SK-N-MC (cell line): ENCODE results near the gene AQP1.

ENCODE experiments used
- DNase-seq: peaks from one replicate; pipeline ENCODE4 v3.0.0-alpha.2; 2011; ENCODE audit warnings: low read depth, low spot score
- H3K27ac ChIP-seq: fragments of 200-600 bp; sonication (generic); 2 replicates; pipeline ENCODE4 v1.5.1; 2016; ENCODE audit warnings: mixed run types
- H3K36me3 ChIP-seq: fragments of 200-600 bp; sonication (generic); 2 replicates; pipeline ENCODE4 v1.6.1; 2017; ENCODE audit warnings: antibody characterized with exemption, low read length, mixed read lengths; ENCODE audit not compliant: insufficient read depth
- H3K4me3 ChIP-seq: fragments of 200-600 bp; sonication (generic); 2 replicates; pipeline ENCODE4 v1.5.1; 2016
- H3K9ac ChIP-seq: fragments of 200-600 bp; sonication (generic); 2 replicates; pipeline ENCODE4 v1.8.0; 2017; ENCODE audit warnings: mixed run types, mixed read lengths; ENCODE audit not compliant: insufficient read length
- H3K9me3 ChIP-seq: fragments of 200-600 bp; sonication (generic); 2 replicates; pipeline ENCODE4 v1.6.1; 2017; ENCODE audit warnings: low read depth, mild to moderate bottlenecking, antibody characterized with exemption, low read length, moderate library complexity, mixed read lengths
- EZH2 ChIP-seq: fragments of 200-600 bp; sonication (generic); IDR thresholded peaks from one replicate; pipeline ENCODE4 v1.6.1; 2017; ENCODE audit warnings: antibody characterized with exemption
- FOXP2 ChIP-seq: optimal IDR thresholded peaks from 2 replicates; pipeline ENCODE3; 2011; ENCODE audit warnings: mild to moderate bottlenecking, moderate library complexity; ENCODE audit not compliant: insufficient read depth; ENCODE audit errors: extremely low read length, control extremely low read depth
- POLR2AphosphoS5 ChIP-seq: IDR thresholded peaks from 2 replicates; pipeline ENCODE4 v1.6.1; 2012; ENCODE audit warnings: mild to moderate bottlenecking, low read depth, low read length, borderline replicate concordance

AQP1 gene

DNA sequence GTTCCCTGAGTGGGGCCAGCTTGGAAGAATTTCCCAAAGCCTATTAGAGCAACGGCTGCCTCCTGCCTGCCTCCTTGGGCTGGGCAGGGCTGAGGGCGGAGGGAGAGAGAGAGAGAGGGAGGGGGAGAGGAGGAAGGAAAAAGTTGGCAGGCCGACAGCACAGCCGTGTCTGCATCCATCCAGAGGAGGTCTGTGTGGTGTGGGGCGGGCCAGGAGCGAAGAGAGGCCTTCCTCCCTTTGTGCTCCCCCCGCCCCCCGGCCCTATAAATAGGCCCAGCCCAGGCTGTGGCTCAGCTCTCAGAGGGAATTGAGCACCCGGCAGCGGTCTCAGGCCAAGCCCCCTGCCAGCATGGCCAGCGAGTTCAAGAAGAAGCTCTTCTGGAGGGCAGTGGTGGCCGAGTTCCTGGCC lies at the start of gene AQP1:
Gene AQP1, plus strand, starts transcription at position 293 of the 409 bp plus-strand sequence. Its CDS starts 57 bp downstream, at position 350.
- no peak for DNase-seq
- H3K9me3 ChIP-seq = no peaks in the 10 kb centered on the region
- no peak within 1 kb of the TSS for H3K9ac ChIP-seq
- H3K4me3 ChIP-seq = no peak within 1 kb of the TSS
- H3K27ac ChIP-seq = no peak within 1 kb of the TSS
- H3K36me3 ChIP-seq = no peaks in the 10 kb centered on the region
- TF ChIP-seq POLR2AphosphoS5 = no peak
- no peak for TF ChIP-seq FOXP2
- no peak for TF ChIP-seq EZH2

DNA sequence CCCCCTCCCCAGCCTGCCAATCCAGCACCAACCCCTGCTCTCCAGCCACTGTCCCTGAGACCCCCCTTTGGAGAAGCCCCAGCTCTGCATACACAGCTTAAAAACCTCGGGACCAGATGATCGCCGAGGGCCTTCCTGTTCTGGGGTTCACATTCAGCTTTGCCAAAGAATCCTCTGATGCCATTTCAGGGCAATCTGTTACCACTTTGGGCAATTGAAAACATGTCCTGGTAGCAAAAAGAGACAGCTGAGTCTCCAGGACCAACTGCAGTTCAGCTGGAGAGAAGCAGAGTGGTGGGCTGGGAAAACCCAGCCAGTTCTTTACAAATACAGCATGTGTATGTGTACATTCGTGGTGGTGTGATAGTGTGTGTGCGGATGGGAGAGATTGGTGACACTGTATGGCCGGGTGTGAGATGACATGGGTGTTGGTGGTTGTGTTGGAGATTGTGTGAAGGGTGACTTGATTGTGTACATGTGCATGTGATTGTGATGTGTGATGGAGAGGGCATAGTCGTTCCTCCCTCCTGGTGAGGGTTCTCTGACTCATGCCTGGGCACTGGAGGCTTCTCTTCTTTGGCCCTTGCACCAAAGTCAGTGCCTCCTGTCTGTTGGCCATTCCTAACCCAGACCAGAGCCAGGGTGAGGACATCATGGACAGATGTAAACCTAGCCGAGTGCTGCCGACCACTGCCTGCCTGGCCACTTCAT lies 48.5 kb upstream of the AQP1 start:
- Histone ChIP-seq H3K27ac (no peak overlapping the region), H3K9ac (no peak overlapping the region), H3K4me3 (no peak overlapping the region), H3K36me3 (no peaks in the 10 kb centered on the region), H3K9me3 (no peaks in the 10 kb centered on the region)
- TF ChIP-seq FOXP2 (no peak), EZH2 (no peak), POLR2AphosphoS5 (no peak)
- no peak for DNase-seq

DNA sequence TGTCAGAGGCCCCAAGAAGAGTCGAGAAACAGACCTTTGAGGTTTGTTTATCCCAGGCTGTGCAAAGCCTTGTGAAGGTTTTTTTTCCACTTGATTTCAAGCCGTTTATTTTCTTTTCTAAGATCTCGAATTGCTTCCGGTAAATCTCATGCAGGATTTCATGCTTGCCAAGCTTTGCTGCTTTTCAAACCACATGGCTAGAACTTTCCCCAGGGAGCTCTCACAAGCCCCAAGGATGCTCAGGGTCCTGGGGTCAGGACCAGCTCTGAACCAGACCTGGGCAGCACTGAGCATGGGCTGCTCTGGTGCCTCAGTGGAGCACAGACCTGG lies 48.0 kb upstream of the AQP1 start:
- Histone ChIP-seq H3K9me3 (no peaks in the 10 kb centered on the region), H3K9ac (no peak overlapping the region), H3K27ac (no peak overlapping the region), H3K4me3 (no peak overlapping the region), H3K36me3 (no peaks in the 10 kb centered on the region)
- TF ChIP-seq EZH2 (no peak), FOXP2 (no peak), POLR2AphosphoS5 (no peak)
- no peak for DNase-seq

DNA sequence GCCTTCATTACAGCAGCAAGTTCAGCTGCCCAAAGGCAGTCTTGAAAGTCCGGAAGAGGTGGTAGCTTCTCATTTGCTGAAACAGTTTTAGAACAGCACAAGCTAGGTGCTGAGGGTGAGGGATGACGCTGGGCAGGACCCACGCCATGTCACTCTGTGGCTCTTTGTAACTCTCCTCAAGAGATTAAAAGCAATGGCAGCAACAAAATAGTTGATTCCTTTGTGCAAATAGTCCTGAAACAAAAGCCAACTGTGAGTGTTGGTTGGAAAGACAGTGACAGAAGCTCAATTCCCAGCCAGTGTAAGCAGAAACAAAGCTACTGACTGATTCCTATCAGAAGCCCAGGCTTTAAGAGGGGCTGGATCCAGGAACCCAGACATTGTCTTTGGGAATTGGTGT lies 47.6 kb upstream of the AQP1 start:
- no peak for TF ChIP-seq POLR2AphosphoS5
- H3K9ac ChIP-seq = no peak overlapping the region
- no peaks in the 10 kb centered on the region for H3K36me3 ChIP-seq
- DNase-seq = no peak
- no peak overlapping the region for H3K27ac ChIP-seq
- H3K4me3 ChIP-seq = no peak overlapping the region
- H3K9me3 ChIP-seq = no peaks in the 10 kb centered on the region

DNA sequence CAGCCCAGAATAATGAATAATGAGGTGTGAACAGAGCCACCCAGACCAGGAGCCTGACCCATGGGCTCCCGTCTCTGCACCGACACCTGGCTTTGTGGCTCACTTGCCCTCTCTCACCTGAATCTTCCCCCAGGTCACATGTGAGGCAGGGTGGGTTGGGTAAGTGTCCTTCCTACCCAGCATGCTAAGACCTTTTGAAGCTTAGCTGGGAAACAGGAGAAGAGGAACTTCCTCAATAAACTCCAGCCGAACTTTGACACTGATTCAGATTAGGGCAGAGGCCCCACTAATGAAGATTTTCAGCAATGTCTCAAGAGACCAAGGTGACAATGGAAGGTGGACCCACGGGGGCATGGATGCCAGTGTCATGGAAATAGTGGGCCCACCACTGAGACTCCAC lies 46.6 kb upstream of the AQP1 start:
- Histone ChIP-seq H3K36me3 (no peaks in the 10 kb centered on the region), H3K4me3 (no peak overlapping the region), H3K9ac (no peak overlapping the region), H3K27ac (no peak overlapping the region), H3K9me3 (no peaks in the 10 kb centered on the region)
- TF ChIP-seq POLR2AphosphoS5 (no peak), FOXP2 (no peak), EZH2 (no peak)
- DNase-seq = no peak

DNA sequence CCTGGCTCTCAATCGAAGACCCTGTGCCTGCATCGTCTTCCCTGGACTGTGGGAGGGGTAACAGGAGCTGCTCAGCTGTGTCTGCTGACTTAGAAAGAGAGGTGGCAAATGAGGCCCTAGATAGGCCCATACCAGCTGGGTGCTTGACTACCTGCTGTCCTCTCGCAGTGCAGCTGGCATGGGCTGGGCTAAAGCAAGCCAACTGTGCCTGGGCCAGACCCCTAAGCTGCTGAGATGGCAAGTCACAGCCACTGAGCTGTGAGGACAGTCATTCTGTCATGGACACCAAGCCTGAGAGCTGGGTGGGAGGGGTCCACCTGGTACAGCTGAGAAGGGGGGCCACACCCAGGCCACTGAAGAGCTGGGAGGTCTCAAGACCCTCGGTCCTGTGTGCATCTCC lies 45.8 kb upstream of the AQP1 start:
- no peak for TF ChIP-seq EZH2
- no peak for TF ChIP-seq FOXP2
- TF ChIP-seq POLR2AphosphoS5 = no peak
- H3K36me3 ChIP-seq = no peaks in the 10 kb centered on the region
- H3K4me3 ChIP-seq = no peak overlapping the region
- H3K27ac ChIP-seq = no peak overlapping the region
- DNase-seq = no peak
- no peak overlapping the region for H3K9ac ChIP-seq
- no peaks in the 10 kb centered on the region for H3K9me3 ChIP-seq

DNA sequence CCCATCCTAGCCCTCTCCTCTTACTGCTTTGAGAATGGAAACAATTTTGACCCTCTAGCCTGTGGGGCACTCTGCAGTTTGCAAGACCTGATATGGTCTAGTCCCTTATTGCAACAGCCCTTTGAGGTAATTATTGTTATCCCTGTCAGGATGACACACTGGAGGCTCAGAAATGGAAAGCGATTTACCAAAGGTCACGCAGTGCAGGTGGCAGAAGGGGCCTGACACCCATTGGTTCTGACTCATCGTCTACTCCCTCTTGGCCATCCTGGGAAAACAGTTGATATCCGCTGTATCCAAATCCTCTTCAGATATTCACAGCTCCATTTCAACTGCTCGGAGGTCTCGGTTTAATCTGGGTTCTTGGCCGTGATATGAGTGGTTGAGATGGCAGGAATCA lies 44.7 kb upstream of the AQP1 start:
- no peak for DNase-seq
- Histone ChIP-seq H3K4me3 (no peak overlapping the region), H3K27ac (no peak overlapping the region), H3K36me3 (no peaks in the 10 kb centered on the region), H3K9me3 (no peaks in the 10 kb centered on the region), H3K9ac (no peak overlapping the region)
- TF ChIP-seq EZH2 (no peak), POLR2AphosphoS5 (no peak), FOXP2 (no peak)

DNA sequence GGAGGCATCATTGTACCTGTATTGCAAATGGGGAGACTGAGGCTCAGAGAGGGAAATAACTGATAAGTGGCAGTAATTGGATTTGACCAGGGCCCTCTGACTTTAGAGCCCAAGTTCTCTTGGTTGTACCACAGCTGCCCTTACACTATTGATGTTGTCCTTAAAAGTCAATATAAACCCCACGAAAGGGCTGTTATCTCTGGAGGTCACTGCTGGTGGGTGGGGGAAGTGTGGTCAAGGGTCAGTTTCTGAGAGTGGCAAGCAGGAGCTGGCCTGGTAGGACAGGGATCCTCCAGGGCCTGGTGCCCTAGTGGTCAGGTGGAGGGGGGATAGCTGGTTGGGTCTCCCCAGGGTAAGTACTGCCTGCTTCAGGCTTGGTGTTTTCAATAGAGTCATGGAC lies 44.2 kb upstream of the AQP1 start:
- Histone ChIP-seq H3K9me3 (no peaks in the 10 kb centered on the region), H3K36me3 (no peaks in the 10 kb centered on the region), H3K9ac (no peak overlapping the region), H3K4me3 (no peak overlapping the region), H3K27ac (no peak overlapping the region)
- TF ChIP-seq POLR2AphosphoS5 (no peak), FOXP2 (no peak), EZH2 (no peak)
- DNase-seq = no peak

DNA sequence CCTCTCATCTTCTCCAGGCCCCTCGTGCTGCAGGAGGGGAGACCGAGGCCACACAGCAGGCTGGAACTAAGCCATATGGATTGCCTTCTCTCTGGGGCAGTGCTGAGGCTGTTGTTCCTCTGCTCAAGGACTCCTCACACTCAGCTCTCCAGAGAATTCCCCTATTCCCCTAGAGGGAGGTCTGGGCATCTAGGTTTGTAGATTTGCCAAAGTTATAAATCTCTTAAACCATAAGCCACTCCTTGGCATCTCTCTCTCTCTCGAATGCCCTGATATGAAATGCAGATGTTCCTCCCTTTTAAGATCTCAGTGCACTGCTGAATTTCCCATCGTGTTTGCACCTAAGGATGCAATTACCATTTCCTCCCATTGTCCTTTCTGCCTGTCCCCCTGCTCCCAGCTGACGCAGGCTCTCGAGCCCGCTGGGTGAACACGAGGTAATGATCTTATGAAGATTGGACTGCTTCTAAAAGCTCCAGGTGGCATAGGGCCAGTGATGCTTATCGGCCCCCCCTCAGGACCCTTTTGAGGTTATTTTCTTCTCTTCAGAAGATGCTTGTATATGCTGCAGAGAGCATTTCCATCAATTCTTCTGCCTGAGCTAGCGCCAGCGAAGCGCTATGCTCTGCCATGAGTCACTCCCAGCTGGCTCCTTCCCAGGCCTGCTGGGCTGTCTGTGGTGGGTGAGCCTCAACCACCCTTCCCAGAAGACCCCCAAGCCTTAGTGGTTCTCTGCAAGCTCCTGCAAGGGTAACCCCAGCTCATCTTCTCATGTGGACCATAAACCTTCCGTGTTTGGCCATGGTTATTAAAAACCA lies 41.6 kb upstream of the AQP1 start:
- no peak for DNase-seq
- no peaks in the 10 kb centered on the region; the same call in 1 of the 2 replicates for H3K36me3 ChIP-seq
- no peak overlapping the region for H3K9ac ChIP-seq
- TF ChIP-seq EZH2 = no peak
- no peak for TF ChIP-seq POLR2AphosphoS5
- no peak for TF ChIP-seq FOXP2
- no peak overlapping the region for H3K4me3 ChIP-seq
- H3K27ac ChIP-seq = no peak overlapping the region
- H3K9me3 ChIP-seq = no peaks in the 10 kb centered on the region
